Colonic mucosa (tissue), 4 donors: ENCODE measurements around the gene ERAP2. TPM values are rescaled to one million over a fixed set of nuclear protein-coding genes. Genes with fewer than 3 reads are reported as not detected.

Experiments
- DNase-seq: peaks from one replicate; pipeline ENCODE4 v3.0.0-alpha.2; 2020
- H3K27ac ChIP-seq: fragments of 200-600 bp; one replicate; pipeline ENCODE4 v1.8.0; 2021
- H3K27me3 ChIP-seq: fragments of 200-600 bp; one replicate; pipeline ENCODE4 v1.8.0; 2021
- H3K36me3 ChIP-seq: fragments of 200-600 bp; one replicate; pipeline ENCODE4 v1.8.0; 2021
- H3K4me1 ChIP-seq: fragments of 200-600 bp; one replicate; pipeline ENCODE4 v1.8.0; 2021; ENCODE audit warnings: mild to moderate bottlenecking
- H3K4me3 ChIP-seq: fragments of 200-600 bp; one replicate; pipeline ENCODE4 v1.8.0; 2021
- H3K9ac ChIP-seq, 2 donors: one replicate each; pipeline ENCODE4 v1.7.0; 2013; ENCODE audit warnings: control low read depth in 2 of 2, low read depth in 2 of 2, low read length in 2 of 2
- H3K9me3 ChIP-seq: fragments of 200-600 bp; one replicate; pipeline ENCODE4 v1.8.0; 2021
- intact Hi-C: fragments of 100-400 bp; cut with DNase I; formaldehyde crosslinking; loops from one replicate; pipeline ENCODE4 v1.14.1; 2022
- total RNA-seq, 2 donors: library from RNA; stranded (reverse); fragmentation: NEBNext Ultra II Directional in 1 of 2; extraction: Animal tissue kit (Norgen Biotek cat#: 25700) in 1 of 2; gene quantifications; one replicate each; pipeline ENCODE4 v1.2.1, GENCODE V29; 2021
- TF ChIP-seq, protein P1 (sequence below): fragments of 200-600 bp; IDR thresholded peaks from one replicate; pipeline ENCODE4 v1.8.0; 2022; ENCODE audit warnings: antibody characterized with exemption, mild to moderate bottlenecking
- donor health status: healthy.
- donor health status: DM: no; HTN: no; CAD: no.
- donor health status: DM: no; HTN: no; CAD: no.

Gene ERAP2
- total RNA-seq, 2 donors from 2014 or later: 18.3 to 26.7 TPM

DNA sequence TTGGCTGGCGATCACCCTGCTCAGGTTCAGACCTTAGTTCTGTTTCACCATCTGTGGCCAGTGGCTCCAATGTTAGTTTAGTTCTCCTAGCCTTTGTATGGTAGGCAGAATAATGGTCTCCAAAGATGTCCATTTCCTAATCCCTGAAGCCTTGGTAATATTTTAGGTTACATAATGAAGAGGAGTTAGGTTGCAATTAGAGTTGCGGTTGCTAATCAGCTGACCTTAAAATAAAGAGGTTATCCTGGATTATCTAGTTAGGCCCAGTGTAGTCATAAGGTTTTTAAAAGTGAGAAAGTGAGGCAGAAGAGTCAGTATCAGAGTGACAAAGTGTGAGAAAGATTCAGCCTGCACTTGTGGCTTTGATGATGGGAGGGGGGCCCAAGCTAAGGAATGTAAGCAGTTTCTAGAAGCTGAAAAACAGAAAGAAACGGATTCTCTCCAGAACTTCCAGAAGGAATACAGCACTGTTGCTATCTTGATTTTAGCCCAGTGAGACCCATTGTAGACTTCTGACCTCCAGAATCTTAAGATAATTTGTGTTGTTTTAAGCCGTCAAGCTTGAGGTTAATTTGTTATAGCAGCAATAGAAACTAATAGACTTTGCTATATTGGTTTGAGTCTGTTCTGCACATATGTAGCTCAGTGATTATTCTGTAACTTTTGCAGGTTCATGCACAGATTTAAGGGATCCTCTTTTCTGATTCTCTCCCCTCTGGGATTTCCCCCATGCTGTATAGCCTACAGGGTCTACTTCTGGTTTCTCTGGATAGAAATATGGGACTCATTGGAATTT is 81.2 kb downstream of the ERAP2 start:
- no peak overlapping the region for H3K9ac ChIP-seq
- no peaks in the 10 kb centered on the region for H3K4me1 ChIP-seq
- no peaks in the 10 kb centered on the region for H3K9me3 ChIP-seq
- no peak overlapping the region for H3K4me3 ChIP-seq
- peak overlapping the region; percentile 21 for H3K27ac ChIP-seq
- H3K36me3 ChIP-seq: no peaks in the 10 kb centered on the region
- H3K27me3 ChIP-seq: no peaks in the 10 kb centered on the region
- TF ChIP-seq, protein P1, sequence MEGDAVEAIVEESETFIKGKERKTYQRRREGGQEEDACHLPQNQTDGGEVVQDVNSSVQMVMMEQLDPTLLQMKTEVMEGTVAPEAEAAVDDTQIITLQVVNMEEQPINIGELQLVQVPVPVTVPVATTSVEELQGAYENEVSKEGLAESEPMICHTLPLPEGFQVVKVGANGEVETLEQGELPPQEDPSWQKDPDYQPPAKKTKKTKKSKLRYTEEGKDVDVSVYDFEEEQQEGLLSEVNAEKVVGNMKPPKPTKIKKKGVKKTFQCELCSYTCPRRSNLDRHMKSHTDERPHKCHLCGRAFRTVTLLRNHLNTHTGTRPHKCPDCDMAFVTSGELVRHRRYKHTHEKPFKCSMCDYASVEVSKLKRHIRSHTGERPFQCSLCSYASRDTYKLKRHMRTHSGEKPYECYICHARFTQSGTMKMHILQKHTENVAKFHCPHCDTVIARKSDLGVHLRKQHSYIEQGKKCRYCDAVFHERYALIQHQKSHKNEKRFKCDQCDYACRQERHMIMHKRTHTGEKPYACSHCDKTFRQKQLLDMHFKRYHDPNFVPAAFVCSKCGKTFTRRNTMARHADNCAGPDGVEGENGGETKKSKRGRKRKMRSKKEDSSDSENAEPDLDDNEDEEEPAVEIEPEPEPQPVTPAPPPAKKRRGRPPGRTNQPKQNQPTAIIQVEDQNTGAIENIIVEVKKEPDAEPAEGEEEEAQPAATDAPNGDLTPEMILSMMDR: no peak
- intact Hi-C loops: no loop called here
- DNase-seq: no peak

DNA sequence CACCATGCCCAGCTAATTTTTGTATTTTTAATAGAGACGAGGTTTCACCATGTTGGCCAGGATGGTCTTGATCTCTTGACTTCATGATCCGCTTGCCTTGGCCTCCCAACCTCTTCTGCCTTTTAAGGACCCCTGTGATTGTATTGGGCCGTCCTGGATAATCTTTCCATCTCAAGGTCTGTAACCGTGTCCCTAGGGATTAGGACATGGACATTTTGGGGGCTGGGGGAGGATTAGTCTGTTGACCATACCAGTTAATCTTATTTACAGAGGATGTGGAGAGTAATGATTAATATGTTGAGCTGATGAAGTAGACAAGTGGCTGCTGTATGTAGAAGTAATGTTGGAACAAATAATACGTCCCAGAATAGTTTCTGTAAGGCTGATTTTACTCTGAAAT is 82.7 kb downstream of the ERAP2 start:
- TF ChIP-seq, protein P1: no peak
- H3K4me3 ChIP-seq: no peak overlapping the region
- H3K27me3 ChIP-seq: no peaks in the 10 kb centered on the region
- H3K36me3 ChIP-seq: no peaks in the 10 kb centered on the region
- H3K4me1 ChIP-seq: no peaks in the 10 kb centered on the region
- intact Hi-C loops: no loop called here
- no peaks in the 10 kb centered on the region for H3K9me3 ChIP-seq
- H3K27ac ChIP-seq: no peak overlapping the region
- no peak overlapping the region for H3K9ac ChIP-seq
- no peak for DNase-seq

DNA sequence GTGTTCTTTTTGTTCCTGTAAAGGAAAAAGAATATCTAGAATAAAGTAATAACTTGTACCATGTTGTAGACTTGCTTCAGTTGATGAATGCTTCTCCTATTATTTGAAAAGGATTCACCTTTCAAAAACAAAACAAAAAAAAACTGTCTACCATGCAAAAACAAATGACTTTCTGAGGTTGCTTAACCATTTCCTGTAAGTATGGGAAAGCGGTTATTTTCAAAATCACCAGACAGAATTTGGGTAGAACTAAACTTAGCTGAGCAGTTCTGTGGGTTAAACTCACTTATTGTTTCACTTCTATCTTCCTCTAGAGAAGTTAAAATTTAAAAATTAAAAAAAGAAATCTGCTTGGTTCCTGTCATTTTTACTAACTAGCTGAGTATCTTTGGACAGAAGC is 84.8 kb downstream of the ERAP2 start:
- H3K4me1 ChIP-seq: no peaks in the 10 kb centered on the region
- no peaks in the 10 kb centered on the region for H3K27me3 ChIP-seq
- H3K36me3 ChIP-seq: no peaks in the 10 kb centered on the region
- no peak overlapping the region for H3K27ac ChIP-seq
- TF ChIP-seq, protein P1: no peak
- intact Hi-C loops: no loop called here
- no peak overlapping the region for H3K4me3 ChIP-seq
- no peak overlapping the region for H3K9ac ChIP-seq
- no peak for DNase-seq
- H3K9me3 ChIP-seq: no peaks in the 10 kb centered on the region

DNA sequence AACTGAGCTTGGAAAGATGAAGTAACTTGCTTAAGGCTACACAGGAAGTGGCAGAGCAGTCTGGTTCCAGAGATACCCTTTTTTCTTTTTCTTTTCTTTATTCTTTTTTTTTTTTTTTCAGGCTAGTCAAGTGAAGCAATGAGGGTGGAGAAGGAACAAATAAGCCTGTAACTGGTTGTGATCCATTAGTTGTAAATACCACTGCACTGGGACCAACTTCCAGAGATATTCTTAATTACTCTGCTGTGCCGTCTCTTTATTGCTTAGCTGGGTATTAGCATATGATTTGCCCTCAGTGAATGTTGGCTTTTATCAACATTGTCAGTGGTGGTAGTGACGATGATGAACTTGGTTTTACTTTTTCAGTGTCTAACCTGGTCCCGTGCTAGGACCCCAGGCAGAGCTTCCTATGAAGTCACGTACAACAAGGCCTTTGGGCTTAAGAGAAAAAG is 86.3 kb downstream of the ERAP2 start:
- H3K4me3 ChIP-seq: no peak overlapping the region
- no peaks in the 10 kb centered on the region for H3K36me3 ChIP-seq
- intact Hi-C loops: no loop called here
- H3K9ac ChIP-seq: no peak overlapping the region
- TF ChIP-seq, protein P1: no peak
- H3K27me3 ChIP-seq: no peaks in the 10 kb centered on the region
- H3K9me3 ChIP-seq: no peaks in the 10 kb centered on the region
- H3K27ac ChIP-seq: peak overlapping the region; percentile 52
- DNase-seq: no peak
- no peaks in the 10 kb centered on the region for H3K4me1 ChIP-seq

DNA sequence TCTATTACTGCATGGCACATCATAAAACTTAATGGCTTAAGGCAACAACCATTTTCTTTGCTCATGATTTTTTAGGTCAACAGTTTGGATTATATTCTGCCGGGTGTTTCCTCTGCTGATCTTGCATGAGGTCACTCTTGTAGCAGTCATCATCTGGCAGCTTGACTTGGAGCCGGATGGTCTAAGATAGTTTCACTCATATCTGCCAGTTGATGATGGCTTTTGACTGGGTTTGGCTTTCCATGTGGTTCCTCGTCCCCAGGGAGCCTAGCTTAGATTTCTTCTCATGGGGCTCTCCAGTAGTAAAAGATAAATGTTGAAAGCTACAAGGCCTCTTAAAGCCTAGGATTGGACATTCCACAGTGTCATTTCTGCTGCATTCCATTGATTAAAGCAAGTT is 87.0 kb downstream of the ERAP2 start:
- TF ChIP-seq, protein P1: no peak
- DNase-seq: peak; percentile 45
- H3K27me3 ChIP-seq: no peaks in the 10 kb centered on the region
- H3K9me3 ChIP-seq: no peaks in the 10 kb centered on the region
- H3K27ac ChIP-seq: peak overlapping the region; percentile 52
- H3K36me3 ChIP-seq: no peaks in the 10 kb centered on the region
- no peak overlapping the region for H3K4me3 ChIP-seq
- no peak overlapping the region for H3K9ac ChIP-seq
- intact Hi-C loops: no loop called here
- H3K4me1 ChIP-seq: no peaks in the 10 kb centered on the region
